Kidney capillary endothelial cell (primary cell): Measurements from ENCODE around the gene PCDH1.
"Not testable (repeated sequence)": the region's sequence is repeated elsewhere in the genome, so short reads cannot be mapped to it uniquely, and the experiment has no call there.

Experiments
- DNase-seq: peaks from one replicate; pipeline ENCODE4 v3.0.0-alpha.2; 2018; ENCODE audit warnings: low spot score

The PCDH1 gene

GRCh38 chr5:141834331-141834730, 43.9 kb downstream of the PCDH1 start:
- DNase-seq, result no peak

GRCh38 chr5:141832131-141832530, 46.1 kb downstream of the PCDH1 start:
- DNase-seq, result no peak

GRCh38 chr5:141828162-141828561, 50.0 kb downstream of the PCDH1 start:
- DNase-seq, result no peak

GRCh38 chr5:141826674-141827073, 51.5 kb downstream of the PCDH1 start:
- DNase-seq, result no peak

GRCh38 chr5:141825791-141826560, 52.2 kb downstream of the PCDH1 start:
- no peak for DNase-seq

- no peak for DNase-seq
Observed at GRCh38 chr5:141825241-141825671, 53.0 kb downstream of the PCDH1 start.

GRCh38 chr5:141824717-141825116, 53.5 kb downstream of the PCDH1 start:
- no peak for DNase-seq

- no peak for DNase-seq
Observed at GRCh38 chr5:141823056-141823455, 55.2 kb downstream of the PCDH1 start.

- no peak for DNase-seq
Observed at GRCh38 chr5:141822144-141822543, 56.1 kb downstream of the PCDH1 start.

GRCh38 chr5:141821430-141821925, 56.7 kb downstream of the PCDH1 start:
- peak; percentile 83 for DNase-seq

- DNase-seq, result not testable (repeated sequence)
Observed at GRCh38 chr5:141820686-141821085, 57.5 kb downstream of the PCDH1 start.

GRCh38 chr5:141817631-141818030, 60.6 kb downstream of the PCDH1 start:
- no peak for DNase-seq

GRCh38 chr5:141816598-141817399, 61.4 kb downstream of the PCDH1 start:
- DNase-seq, result peak; percentile 82

- DNase-seq, result no peak
Observed at GRCh38 chr5:141815796-141816180, 62.4 kb downstream of the PCDH1 start.

GRCh38 chr5:141815051-141815795, 63.0 kb downstream of the PCDH1 start:
- no peak for DNase-seq

- peak; percentile 44 for DNase-seq
Observed at GRCh38 chr5:141814064-141814964, 63.9 kb downstream of the PCDH1 start.

GRCh38 chr5:141812512-141812911, 65.7 kb downstream of the PCDH1 start:
- DNase-seq, result no peak

- DNase-seq, result no peak
Observed at GRCh38 chr5:141811287-141812155, 66.7 kb downstream of the PCDH1 start.

- DNase-seq, result no peak
Observed at GRCh38 chr5:141810702-141811101, 67.5 kb downstream of the PCDH1 start.

GRCh38 chr5:141809380-141810096, 68.7 kb downstream of the PCDH1 start:
- DNase-seq, result no peak
